Upper lobe of left lung (tissue), 4 donors: ENCODE measurements around the gene MGAT5B.

Experiments
- POLR2A ChIP-seq, 4 donors: fragments of 450-650 bp; IDR thresholded peaks; one replicate each; pipeline ENCODE4 v1.5.1; 2016 to 2017; ENCODE audit warnings: antibody characterized with exemption in 4 of 4, mild to moderate bottlenecking in 2 of 4
- POLR2AphosphoS5 ChIP-seq, 2 donors: sonication (generic); formaldehyde crosslinking; IDR thresholded peaks; one replicate each; pipeline ENCODE4 v1.5.1; 2017; ENCODE audit warnings: antibody characterized with exemption in 2 of 2
- TF ChIP-seq, protein P1 (sequence below), 6 experiments: fragments of 450-650 bp in 4 of 6; fragments of 200-600 bp in 2 of 6; sonication (generic) in 2 of 6; IDR thresholded peaks; one replicate each; pipeline ENCODE4 v1.5.1; 2016 to 2019; ENCODE audit warnings: antibody characterized with exemption in 6 of 6

DNA sequence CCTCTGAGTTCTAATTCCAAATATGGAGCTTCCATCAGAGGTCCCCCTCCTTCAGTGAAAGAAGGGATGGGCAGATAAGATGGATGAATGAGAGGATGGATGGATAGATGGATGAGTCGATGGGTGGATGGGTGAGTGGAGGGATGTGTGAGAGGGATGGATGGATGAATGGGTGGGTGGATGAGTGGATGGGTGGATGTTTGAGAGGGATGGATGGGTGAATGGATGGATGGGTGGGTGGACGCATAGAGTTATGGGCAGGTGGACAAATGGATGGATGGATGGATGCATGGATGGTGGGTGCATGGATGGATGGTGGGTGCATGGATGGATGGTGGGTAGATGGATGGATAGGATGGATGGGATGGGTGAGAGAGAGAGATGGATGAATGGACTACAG lies 69.0 kb downstream of the MGAT5B start:
- TF ChIP-seq, protein P1, sequence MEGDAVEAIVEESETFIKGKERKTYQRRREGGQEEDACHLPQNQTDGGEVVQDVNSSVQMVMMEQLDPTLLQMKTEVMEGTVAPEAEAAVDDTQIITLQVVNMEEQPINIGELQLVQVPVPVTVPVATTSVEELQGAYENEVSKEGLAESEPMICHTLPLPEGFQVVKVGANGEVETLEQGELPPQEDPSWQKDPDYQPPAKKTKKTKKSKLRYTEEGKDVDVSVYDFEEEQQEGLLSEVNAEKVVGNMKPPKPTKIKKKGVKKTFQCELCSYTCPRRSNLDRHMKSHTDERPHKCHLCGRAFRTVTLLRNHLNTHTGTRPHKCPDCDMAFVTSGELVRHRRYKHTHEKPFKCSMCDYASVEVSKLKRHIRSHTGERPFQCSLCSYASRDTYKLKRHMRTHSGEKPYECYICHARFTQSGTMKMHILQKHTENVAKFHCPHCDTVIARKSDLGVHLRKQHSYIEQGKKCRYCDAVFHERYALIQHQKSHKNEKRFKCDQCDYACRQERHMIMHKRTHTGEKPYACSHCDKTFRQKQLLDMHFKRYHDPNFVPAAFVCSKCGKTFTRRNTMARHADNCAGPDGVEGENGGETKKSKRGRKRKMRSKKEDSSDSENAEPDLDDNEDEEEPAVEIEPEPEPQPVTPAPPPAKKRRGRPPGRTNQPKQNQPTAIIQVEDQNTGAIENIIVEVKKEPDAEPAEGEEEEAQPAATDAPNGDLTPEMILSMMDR (IDR thresholded peaks at IDR 0.05) = no peak
- TF ChIP-seq POLR2A (IDR thresholded peaks at IDR 0.05) (no peak), POLR2AphosphoS5 (IDR thresholded peaks at IDR 0.05) (no peak)
